ENCODE results near the gene DHX9. TPM values are rescaled to one million over a fixed set of nuclear protein-coding genes. Genes with fewer than 3 reads are reported as not detected.

DHX9 gene
- total and polyA plus RNA-seq, 9 of the 15 experiments (the other 6 are each of a cell fraction or from before 2014, with no cell fraction given) = 100 to 409 (median 294) TPM

GRCh38 chr1:182795563-182796228, 43.5 kb upstream of the DHX9 start (continued):
- TF ChIP-seq ETV5 (CRISPR knock-in tag; IDR thresholded peaks at IDR 0.05; ENCODE audit: low read depth) (no peak), POLR2B (IDR thresholded peaks at IDR 0.05; ENCODE audit: low read depth, partially characterized antibody) (no peak), WHSC1 (IDR thresholded peaks at IDR 0.05; ENCODE audit: low read length) (no peak), ZNF197 (CRISPR knock-in tag; IDR thresholded peaks at IDR 0.05; ENCODE audit: low read depth) (no peak; the same call in 1 of the 2 replicates), ZNF384 (IDR thresholded peaks at IDR 0.05; ENCODE audit: low read depth, low read length) (0 out of 2 replicates have a peak, but pooled peaks have one; percentile 19), NKRF (IDR thresholded peaks at IDR 0.05; ENCODE audit: borderline replicate concordance) (no peak), SMARCC2 (IDR thresholded peaks at IDR 0.05; ENCODE audit: low read depth) (0 out of 2 replicates have a peak, but pooled peaks have one; percentile 44), ZNF717 (CRISPR knock-in tag; IDR thresholded peaks at IDR 0.05) (no peak), MEF2A (IDR thresholded peaks at IDR 0.05; ENCODE audit: control insufficient read depth, low read depth, low read length) (no peak), MECOM (CRISPR knock-in tag; IDR thresholded peaks at IDR 0.05) (no peak), MAFK (IDR thresholded peaks at IDR 0.05; ENCODE audit: low read length) (peak; percentile 88), HDAC8 (tag; IDR thresholded peaks at IDR 0.05) (no peak), SLC30A9 (CRISPR knock-in tag; IDR thresholded peaks at IDR 0.05) (no peak), MAFF (IDR thresholded peaks at IDR 0.05; ENCODE audit: low read length) (peak; percentile 91), PRMT5 (CRISPR knock-in tag; IDR thresholded peaks at IDR 0.05) (no peak), CGGBP1 (CRISPR knock-in tag; IDR thresholded peaks at IDR 0.05) (no peak), TARDBP (IDR thresholded peaks at IDR 0.05) (no peak), HNRNPLL (IDR thresholded peaks at IDR 0.05; ENCODE audit: low read depth, low read length, poor library complexity, severe bottlenecking) (no peak), GABPB1 (CRISPR knock-in tag; IDR thresholded peaks at IDR 0.05) (no peak), ARID2 (IDR thresholded peaks at IDR 0.05) (no peak), THAP7 (CRISPR knock-in tag; IDR thresholded peaks at IDR 0.05) (no peak), RUNX1 (IDR thresholded peaks at IDR 0.05; ENCODE audit: low read depth) (no peak), LCOR (CRISPR knock-in tag; IDR thresholded peaks at IDR 0.05) (no peak), FOSL1 (tag; conservative IDR thresholded peaks at IDR 0.05) (peak; percentile 70)
- TF ChIP-seq, protein P1, sequence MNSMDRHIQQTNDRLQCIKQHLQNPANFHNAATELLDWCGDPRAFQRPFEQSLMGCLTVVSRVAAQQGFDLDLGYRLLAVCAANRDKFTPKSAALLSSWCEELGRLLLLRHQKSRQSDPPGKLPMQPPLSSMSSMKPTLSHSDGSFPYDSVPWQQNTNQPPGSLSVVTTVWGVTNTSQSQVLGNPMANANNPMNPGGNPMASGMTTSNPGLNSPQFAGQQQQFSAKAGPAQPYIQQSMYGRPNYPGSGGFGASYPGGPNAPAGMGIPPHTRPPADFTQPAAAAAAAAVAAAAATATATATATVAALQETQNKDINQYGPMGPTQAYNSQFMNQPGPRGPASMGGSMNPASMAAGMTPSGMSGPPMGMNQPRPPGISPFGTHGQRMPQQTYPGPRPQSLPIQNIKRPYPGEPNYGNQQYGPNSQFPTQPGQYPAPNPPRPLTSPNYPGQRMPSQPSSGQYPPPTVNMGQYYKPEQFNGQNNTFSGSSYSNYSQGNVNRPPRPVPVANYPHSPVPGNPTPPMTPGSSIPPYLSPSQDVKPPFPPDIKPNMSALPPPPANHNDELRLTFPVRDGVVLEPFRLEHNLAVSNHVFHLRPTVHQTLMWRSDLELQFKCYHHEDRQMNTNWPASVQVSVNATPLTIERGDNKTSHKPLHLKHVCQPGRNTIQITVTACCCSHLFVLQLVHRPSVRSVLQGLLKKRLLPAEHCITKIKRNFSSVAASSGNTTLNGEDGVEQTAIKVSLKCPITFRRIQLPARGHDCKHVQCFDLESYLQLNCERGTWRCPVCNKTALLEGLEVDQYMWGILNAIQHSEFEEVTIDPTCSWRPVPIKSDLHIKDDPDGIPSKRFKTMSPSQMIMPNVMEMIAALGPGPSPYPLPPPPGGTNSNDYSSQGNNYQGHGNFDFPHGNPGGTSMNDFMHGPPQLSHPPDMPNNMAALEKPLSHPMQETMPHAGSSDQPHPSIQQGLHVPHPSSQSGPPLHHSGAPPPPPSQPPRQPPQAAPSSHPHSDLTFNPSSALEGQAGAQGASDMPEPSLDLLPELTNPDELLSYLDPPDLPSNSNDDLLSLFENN (IDR thresholded peaks at IDR 0.05; ENCODE audit: low read depth in 2 of 2, low read length in 2 of 2) = no peak

Data from K562 (cell line).